GM12865 (cell line): ENCODE data around the gene BRINP3.

Source experiments
- DNase-seq: peaks from one replicate; pipeline ENCODE4 v3.0.0; 2010; ENCODE audit warnings: low read depth
- H3K4me3 ChIP-seq: 2 replicates; pipeline ENCODE4 v1.5.1; 2011; ENCODE audit warnings: mild to moderate bottlenecking, low read depth, low read length, control low read depth
- TF ChIP-seq, protein P1 (sequence below): IDR thresholded peaks from 2 replicates; pipeline ENCODE4 v1.5.1; 2011; ENCODE audit warnings: low read length, control low read depth, low read depth, inconsistent platforms; ENCODE audit not compliant: insufficient read depth; ENCODE audit errors: missing control alignments

Gene BRINP3

GRCh38 chr1:190172651-190173430 lies 304.8 kb downstream of the BRINP3 start:
- DNase-seq, result no peak
- TF ChIP-seq, protein P1, sequence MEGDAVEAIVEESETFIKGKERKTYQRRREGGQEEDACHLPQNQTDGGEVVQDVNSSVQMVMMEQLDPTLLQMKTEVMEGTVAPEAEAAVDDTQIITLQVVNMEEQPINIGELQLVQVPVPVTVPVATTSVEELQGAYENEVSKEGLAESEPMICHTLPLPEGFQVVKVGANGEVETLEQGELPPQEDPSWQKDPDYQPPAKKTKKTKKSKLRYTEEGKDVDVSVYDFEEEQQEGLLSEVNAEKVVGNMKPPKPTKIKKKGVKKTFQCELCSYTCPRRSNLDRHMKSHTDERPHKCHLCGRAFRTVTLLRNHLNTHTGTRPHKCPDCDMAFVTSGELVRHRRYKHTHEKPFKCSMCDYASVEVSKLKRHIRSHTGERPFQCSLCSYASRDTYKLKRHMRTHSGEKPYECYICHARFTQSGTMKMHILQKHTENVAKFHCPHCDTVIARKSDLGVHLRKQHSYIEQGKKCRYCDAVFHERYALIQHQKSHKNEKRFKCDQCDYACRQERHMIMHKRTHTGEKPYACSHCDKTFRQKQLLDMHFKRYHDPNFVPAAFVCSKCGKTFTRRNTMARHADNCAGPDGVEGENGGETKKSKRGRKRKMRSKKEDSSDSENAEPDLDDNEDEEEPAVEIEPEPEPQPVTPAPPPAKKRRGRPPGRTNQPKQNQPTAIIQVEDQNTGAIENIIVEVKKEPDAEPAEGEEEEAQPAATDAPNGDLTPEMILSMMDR, result no peak
- H3K4me3 ChIP-seq, result no peak overlapping the region

DNA sequence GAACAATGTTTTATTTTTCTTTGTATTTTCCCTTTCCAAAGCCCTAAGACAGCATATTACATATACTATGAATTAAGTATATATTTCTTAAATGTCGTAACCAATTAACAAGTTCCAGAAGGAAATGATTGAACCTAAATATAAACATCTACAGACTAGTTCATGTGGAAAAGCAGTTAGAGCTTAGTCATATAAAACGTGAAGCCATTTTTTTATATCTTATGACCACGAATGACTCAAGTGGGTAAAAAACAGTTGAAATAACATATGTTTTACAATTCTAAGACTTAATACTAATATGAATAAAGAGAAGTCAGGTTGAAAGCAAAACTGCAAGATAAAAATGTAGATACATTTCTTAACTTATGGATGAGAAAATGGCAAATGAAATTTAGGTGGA lies 307.3 kb downstream of the BRINP3 start:
- H3K4me3 ChIP-seq, result no peak overlapping the region
- TF ChIP-seq, protein P1, result no peak
- DNase-seq, result no peak

GRCh38 chr1:190169311-190170067 lies 308.2 kb downstream of the BRINP3 start:
- TF ChIP-seq, protein P1, result no peak
- DNase-seq, result no peak
- no peak overlapping the region for H3K4me3 ChIP-seq

DNA sequence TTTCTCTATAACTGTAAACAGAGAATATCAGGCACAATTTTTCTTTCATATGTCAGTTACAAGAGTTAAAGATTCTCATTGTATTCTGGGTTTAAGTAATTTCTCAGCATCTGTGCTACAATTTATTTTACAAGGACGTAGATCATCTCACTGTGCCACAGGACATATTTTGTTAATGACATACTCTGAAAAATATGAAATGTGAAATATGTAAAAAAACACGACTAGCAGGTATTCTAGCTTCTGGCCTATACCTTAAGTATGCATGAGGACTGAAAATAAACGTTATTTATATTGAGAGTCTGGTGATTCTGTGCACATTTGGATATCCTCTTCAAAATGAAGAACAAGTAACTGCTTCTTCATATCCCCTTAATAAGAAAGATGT lies 308.8 kb downstream of the BRINP3 start:
- no peak overlapping the region for H3K4me3 ChIP-seq
- TF ChIP-seq, protein P1, result no peak
- no peak for DNase-seq

DNA sequence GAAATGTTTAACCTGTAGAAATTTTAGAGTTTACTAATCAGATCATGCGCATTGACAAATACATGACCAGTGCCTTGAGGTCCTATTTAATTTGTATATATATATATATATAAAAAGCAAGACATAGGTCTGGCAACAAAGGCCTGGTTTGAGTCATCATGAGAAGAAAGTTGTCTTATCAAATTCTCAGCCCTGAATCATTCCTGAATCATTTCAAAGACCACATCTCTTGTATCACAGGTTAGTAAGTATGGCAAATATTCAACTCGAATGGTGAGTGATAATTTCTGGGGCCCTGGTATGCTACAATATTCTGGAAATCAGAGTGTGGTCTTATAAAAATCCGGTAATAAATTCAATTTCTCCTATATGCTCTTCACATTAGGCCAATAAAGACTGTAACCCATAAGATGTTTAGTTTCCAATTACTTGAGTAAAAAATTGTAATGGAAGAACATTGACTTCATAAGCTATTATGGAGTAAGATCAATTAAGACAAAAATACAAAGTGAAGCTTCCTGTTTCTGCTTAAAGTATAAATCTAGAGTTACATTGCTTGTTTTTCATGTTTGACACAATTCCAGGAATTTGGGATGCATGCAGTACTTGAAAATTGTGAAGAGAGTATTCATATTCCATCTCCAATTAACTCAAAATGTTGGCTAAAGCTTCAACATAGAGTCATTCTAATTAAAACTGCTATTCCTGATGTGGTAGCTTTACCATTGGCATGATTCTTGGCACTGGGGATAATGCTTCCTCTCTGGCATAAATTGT lies 309.4 kb downstream of the BRINP3 start:
- TF ChIP-seq, protein P1, result no peak
- H3K4me3 ChIP-seq, result no peak overlapping the region
- no peak for DNase-seq

DNA sequence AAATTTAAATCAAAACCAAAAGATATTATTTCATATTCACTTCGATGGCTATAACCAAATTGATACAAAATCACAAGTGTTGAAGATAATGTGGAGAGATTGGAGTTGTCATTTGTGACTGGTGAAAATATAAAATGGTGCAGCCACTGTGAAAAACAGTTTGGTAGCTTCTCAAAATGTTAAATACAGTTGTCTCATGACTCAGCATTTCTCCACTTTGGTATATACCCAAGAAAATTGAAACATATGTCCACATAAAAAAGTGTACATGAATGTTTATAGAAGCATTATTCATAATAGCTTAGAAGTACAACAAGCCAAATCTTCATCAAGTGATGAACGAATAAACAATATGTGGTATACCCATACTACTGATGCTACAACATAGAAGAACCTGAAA lies 318.5 kb downstream of the BRINP3 start:
- TF ChIP-seq, protein P1, result no peak
- DNase-seq, result no peak
- no peak overlapping the region for H3K4me3 ChIP-seq
